Measurements from ENCODE around the gene TTC31.
"Not testable (repeated sequence)": the region's sequence is repeated elsewhere in the genome, so short reads cannot be mapped to it uniquely, and the experiment has no call there.

Gene TTC31

DNA sequence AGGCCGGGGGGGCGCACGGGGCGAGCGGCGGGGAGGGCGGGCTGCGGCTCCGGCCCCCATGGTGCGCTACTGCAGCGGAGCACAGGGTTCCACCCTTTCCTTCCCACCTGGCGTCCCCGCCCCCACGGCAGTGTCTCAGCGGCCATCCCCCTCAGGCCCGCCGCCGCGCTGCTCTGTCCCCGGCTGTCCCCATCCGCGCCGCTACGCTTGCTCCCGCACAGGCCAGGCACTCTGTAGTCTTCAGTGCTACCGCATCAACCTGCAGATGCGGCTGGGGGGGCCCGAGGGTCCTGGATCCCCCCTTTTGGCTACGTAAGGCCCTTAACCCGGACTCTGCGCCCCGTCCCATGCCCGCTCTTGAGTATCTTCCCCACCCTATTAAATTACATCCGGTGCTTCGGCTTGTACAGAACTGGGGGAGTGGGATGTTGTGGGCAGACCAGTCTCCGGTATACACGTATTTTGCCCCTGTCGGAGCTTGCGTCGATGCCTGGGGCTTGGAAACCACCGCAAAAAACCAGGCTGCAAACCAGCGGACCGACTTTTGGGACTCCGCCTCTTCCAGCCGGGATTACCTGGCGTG is 25.2 kb upstream of the TTC31 start:
- peak; percentile 66 for DNase-seq

DNA sequence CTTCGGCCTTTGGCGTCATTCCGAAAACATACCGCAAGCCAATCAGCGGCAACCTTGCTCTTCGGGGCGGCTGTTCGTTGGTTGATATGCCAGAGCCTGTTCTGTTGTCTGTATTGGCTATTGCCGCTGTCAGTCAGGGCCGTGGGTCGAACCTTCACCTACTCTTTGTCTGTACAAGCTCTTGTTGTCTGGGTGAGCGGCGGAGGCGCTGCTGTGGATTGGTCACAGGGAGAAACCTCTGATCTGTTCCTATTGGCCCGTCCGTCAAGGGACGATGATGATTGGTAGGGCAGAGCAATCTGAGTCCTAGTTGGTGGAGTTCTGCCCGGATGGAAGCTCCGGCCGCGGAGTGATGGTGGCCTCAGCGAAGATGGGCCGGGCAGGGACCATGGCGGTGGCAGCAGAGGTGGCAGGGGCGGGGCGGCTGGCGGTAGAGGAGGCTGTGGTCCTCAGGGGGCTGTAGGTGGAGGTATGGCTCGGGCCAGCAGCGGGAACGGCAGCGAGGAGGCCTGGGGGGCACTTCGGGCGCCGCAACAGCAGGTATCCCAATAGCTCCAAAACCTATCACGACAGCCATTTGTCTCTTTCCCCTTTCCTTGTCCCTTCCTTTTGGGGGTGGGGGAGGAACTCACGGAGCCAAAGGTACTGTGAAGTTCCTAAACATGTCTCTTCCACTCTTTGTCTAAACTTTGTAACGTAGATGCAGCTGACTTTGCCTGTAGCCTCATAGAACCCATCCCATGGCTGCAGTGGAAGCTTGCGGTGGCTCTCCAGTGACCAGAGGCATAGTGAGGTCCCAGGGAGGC is 24.5 kb upstream of the TTC31 start, which contains the start of gene WBP1:
WBP1 (plus strand) TSS at position 307 of the 806 bp plus-strand sequence; CDS start at position 472, 165 bp downstream.
- peak; percentile 99 for DNase-seq

- DNase-seq: no peak
Measured at GRCh38 chr2:74458938-74459363, 23.9 kb upstream of the TTC31 start.

- DNase-seq: not testable (repeated sequence)
Measured at GRCh38 chr2:74459503-74460118, 23.3 kb upstream of the TTC31 start.

DNA sequence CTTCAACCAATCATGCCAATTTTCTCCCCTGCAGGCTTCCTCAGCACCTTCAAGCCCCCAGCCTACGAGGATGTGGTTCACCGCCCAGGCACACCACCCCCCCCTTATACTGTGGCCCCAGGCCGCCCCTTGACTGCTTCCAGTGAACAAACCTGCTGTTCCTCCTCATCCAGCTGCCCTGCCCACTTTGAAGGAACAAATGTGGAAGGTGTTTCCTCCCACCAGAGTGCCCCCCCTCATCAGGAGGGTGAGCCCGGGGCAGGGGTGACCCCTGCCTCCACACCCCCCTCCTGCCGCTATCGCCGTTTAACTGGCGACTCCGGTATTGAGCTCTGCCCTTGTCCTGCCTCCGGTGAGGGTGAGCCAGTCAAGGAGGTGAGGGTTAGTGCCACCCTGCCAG is 22.7 kb upstream of the TTC31 start:
- not testable (repeated sequence) for DNase-seq

DNA sequence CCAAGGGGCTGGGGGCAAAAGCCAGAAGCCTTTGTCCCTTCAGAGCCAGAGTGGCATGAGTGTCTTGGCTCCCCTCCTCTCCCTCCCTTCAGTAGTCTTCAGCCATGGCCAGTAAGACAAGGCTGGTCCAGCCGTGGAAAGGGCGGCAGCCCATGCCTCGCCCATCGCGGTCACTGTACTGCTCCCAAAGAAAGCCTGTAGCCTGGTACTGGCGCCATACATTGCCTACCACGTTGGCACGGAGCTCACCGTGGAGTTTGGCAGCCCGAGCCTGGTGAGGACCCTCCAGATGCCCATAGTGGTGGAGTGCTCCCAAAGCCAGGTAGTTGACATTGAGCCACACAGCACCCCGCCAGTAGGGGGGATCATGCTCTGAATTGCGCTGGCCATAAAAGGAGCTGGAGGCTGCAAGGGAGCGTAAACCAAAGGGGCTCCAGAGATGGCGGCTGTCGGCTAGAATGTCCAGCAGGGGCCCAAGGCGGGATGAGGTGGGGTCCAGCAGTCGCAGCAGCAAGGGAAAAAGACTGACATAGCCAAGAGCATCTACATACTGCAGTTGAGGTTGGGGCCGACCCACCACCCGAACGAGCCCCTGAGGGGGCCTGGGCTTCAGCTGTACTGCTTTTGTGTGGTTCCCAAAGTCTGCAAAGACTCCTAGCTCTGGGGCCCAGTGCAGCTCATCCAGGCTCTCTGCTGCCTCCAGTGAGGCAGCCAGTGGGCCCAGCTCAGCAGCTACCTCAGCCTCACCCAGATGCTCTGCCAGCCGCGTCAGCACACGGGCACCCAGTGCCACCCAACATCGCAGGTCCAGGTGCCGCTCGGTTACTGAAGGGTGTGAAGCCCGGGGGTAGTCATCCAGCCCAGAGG is 21.5 kb upstream of the TTC31 start:
- DNase-seq: no peak

- DNase-seq: no peak
Measured at GRCh38 chr2:74462054-74462785, 20.7 kb upstream of the TTC31 start.

DNA sequence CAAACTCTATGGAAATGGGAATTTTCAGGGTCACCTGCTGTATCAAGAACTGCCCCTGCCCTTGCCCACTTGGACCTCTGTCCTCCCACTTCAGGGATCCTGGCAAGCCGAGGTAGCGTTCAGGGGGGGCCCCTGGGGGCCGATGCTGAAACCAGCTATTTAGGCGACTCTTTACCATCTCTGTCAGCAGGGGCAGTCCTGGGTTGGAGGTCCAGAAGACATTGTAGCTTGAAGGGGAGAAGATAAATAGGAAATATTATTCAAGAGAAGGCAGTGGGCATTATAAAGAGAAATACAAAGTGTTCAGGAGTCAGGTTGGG is 20.1 kb upstream of the TTC31 start:
- DNase-seq: no peak

GRCh38 chr2:74464406-74464805 is 18.5 kb upstream of the TTC31 start:
- DNase-seq: no peak

- not testable (repeated sequence) for DNase-seq
Measured at GRCh38 chr2:74470742-74471141, 12.1 kb upstream of the TTC31 start.

- no peak for DNase-seq
Measured at GRCh38 chr2:74471332-74472065, 11.4 kb upstream of the TTC31 start.

DNA sequence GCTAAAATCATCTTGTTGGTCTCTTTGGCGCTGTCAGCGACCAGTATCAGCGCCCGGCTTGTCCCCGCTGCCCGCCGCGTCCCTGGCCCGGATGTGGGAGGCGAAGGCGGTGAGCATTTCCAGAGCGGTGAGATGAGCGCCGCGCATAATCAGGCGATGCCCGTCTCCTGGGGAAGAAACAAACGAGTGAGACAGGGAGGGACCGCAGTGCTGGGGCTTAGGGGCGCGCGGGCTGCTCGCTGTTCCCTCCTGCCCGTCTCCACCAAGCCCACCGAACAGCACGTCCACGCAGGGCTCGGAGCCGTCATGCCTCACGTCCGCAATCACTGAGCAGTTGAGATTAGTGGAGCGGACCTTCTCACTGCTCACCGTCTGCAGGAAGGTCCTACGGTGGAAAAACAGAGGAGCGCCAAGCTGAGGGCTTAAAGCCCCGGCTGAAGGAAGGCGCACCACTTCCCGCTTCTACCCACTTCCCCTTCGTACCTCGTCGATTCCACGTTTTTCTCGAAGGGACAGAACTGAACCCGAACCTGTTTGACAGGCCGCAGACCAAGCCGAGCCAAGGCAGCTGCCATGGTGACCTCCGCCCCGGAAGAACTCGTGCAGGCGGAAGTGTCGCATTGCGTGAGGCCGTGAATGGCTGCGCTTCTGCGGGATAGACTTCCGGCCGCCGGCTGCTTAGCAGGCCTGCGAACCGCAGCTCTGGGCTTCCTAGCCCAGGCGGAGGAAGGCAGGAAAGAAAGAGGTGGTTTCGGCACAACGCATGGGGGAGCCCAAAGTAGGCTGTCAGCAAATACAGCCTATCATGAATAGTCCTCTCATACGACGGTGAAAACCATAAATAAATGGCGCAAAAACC is 10.6 kb upstream of the TTC31 start, which contains the start of gene MRPL53:
MRPL53 (minus strand) TSS at position 595 of the 859 bp plus-strand sequence; CDS start at position 575, 20 bp downstream.
- DNase-seq: peak; percentile 89

DNA sequence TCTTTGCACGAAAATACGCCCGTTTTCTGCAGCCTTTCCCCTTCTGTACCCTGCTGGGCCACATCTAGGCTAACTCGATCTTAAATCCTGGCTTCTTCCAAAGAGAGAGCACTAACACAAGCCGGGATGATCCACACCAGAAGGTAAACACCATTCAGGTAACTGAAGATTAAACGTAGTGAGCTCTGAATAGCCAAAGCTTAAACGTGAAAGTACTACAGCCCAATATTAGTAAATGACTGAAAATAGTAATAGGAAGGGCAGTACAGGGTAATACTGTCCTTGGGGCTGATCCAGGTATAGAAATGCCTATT is 10.0 kb upstream of the TTC31 start:
- DNase-seq: no peak

DNA sequence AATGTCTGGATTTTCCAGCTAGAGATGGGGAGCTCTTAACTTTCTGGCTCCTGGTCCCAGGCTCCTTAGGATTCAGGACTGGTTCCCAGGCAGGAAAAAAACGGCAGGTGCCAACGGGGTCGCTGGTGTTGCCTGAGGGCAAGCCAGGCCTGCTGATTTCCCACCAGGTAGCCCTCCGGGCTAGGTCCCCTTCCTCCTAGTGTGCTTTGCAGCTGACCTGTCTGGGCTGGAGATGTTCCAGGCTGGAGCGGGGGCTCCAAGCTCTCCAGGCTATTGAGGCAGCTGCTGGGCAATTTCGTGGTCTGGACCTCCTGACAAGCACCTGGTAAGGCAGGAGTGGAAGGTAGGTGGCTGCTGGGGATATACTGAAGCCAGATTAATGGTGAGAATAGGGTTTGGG is 8.4 kb upstream of the TTC31 start:
- DNase-seq: no peak

- no peak for DNase-seq
Measured at GRCh38 chr2:74474899-74475298, 8.0 kb upstream of the TTC31 start.

GRCh38 chr2:74481431-74481830 is 1.4 kb upstream of the TTC31 start:
- DNase-seq: no peak

- no peak for DNase-seq
Measured at GRCh38 chr2:74481961-74482800, 700 bp upstream of the TTC31 start.

GRCh38 chr2:74483675-74484164 is 839 bp downstream of the TTC31 start:
- not testable (repeated sequence) for DNase-seq

GRCh38 chr2:74486141-74486540 is 3.3 kb downstream of the TTC31 start:
- no peak for DNase-seq

Data from NCI-H1436 (cell line).